Activated CD4-positive, CD25-positive, alpha-beta regulatory T cell treated with anti-CD3 and anti-CD28 coated beads, Interleukin-2, amount 50 U/mL, for 24 hours (primary cell): ENCODE measurements around the gene FBXO27.
"Not testable (repeated sequence)": the region's sequence is repeated elsewhere in the genome, so short reads cannot be mapped to it uniquely, and the experiment has no call there.

Source experiments
- ATAC-seq, 2 donors: fragments of 150-1000 bp; cut with Tn5 transposase; one replicate each; pipeline ENCODE4 v1.10.0; 2021; ENCODE audit warnings: mild to moderate bottlenecking in 1 of 2, moderate library complexity in 1 of 2

The FBXO27 gene, protein sequence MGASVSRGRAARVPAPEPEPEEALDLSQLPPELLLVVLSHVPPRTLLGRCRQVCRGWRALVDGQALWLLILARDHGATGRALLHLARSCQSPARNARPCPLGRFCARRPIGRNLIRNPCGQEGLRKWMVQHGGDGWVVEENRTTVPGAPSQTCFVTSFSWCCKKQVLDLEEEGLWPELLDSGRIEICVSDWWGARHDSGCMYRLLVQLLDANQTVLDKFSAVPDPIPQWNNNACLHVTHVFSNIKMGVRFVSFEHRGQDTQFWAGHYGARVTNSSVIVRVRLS

DNA sequence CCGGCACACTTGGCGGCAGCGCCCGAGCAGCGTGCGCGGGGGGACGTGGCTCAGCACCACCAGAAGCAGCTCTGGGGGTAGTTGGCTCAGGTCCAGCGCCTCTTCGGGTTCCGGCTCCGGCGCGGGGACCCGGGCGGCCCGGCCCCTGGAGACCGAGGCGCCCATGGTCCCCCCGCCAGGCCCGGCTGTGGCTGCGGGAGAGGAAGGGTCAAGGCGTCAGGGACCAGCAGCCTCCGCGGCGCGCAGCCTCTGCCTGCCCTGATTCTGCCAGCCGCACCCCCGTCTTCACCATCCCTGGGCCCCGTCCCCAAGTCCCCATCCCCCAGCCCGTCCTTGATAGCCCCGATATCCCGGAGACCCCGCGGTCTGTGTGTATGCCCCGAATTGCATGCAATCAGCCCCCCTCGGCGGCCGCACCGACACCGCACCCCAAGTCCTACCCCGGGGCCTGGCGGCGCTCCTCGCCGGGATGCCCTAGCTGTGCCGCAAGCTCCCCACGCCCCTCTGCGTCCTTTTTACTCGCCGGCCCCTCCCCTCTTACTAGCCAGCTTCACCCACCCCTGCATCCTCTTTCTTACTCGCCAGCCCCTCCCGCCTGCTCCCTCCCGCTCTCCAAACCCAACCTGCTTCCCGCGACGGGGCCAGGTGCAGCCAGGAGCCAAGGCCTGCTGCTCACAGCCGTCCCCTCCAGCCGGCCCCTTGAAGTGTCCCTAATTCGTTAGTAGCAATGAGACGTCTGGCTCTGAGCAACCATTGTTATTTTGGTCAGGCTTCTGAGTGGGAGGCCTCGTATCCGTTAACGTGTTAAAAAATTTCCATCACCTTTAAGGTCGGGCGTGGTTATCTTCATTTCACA, at the start of gene FBXO27:
Gene FBXO27 (minus strand): TSS at position 487 of the 856 bp plus-strand sequence. CDS start 322 bp downstream, at position 165.
- ATAC-seq, result no peak

DNA sequence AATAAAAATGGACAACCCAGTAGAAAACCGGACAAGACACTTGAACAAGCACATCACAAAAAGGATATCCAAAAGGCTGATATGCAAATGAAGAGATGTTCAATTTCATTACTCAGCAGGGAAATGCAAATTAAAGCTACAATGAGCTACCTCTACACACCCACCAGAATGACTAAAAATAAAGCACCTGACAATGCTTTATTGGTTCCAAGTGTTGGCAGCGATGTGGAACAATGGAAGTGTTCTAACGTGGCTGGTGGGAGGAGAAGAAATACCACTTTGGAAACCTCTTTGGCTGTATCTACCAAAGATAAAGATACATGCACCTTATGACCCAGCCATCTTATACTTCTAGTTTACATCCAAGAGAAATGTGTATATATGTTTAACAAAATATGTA, 48.1 kb upstream of the FBXO27 start:
- ATAC-seq, result no peak

DNA sequence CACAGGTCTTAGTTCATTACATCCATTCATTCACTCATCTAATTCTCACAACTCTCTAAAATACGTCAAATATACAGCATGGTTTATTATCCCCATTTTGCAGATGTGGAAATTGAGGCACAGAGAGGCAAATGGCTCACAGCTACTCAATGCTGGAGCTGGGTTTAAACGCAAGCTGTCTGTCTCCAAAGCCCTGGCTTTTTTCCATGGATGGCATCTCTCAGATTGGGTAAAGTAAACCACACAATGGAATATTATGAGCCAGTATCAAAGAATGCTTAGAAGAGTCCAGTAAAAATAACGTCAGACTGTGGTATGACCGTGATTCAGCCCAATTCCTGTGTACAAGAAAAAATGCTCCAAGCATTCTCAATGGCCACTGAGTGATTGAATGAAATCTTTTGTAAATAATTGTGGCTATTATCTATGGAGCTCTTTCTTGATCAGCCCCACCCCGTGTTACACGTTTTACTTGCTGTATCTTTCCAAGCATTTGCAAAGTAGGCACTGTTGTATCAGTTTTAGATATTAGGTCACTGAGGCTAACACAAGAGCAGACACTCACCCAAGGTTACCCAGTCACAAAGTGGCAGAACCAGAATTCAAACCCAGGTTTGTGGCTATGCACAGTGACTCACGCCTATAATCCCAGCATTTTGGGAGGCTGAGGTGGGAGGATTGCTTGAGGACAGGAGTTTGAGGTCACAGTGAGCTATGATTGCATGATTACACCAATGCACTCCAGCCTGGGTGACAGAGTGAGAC, 46.3 kb upstream of the FBXO27 start:
- ATAC-seq, result no peak

DNA sequence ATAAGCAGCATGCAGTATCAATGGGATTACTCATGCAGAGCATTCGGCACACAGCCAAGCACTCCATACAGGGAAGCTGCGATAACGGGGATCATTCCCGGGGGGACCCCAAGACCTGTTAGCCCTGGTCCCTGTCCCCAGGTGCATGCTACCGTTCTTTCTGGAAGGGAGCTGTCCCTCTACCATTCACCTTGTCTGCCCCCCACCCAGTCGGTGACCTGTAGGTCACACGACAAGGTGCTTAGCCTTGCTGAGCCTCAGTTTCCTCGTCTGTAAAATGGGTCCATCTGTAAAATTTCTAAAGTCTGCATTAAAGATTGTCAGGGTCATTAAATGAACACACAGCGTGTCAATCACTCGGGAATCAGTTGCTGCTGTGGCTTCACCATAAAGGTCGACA, 45.0 kb upstream of the FBXO27 start:
- no peak for ATAC-seq

DNA sequence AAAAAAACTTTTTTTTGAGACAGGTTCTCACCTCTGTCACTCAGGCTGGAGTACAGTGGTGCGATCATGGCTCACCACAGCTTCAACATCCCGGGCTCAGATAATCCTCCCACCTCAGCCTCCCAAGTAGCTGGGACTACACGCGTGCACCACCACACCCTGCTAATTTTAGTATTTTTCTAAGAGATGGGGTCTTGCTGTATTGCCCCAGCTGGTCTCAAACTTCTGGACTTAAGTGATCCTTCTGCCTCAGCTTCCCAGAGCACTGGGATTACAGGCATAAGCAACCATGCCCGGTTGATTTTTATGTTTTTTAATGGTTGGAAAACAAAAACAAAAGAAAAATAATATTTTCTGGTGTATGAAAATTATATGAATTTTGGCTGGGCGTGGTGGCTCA, 42.6 kb upstream of the FBXO27 start:
- no peak for ATAC-seq

DNA sequence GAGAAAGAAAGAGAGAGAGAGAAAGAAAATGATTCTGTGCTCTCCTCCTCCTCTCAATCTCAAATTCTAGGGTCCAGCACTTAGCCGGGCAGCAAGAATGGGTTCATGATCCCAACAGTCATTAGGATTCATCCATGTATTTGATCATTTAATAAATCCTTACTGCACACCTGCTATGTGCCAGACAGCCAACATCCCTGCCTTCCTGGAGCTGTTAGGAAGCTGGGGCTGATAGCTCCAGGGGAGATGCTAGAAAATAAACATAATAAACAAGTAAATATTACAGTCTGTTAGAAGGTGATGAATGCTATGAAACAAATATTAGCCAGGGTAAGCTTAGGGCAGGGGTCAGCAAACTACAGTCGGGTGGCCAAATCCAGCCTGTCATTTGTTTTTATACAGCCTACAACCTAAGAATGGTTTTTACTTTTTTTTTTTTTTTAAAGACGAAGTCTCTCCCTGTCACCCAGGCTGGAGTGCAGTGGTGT, 41.9 kb upstream of the FBXO27 start:
- ATAC-seq, result no peak

DNA sequence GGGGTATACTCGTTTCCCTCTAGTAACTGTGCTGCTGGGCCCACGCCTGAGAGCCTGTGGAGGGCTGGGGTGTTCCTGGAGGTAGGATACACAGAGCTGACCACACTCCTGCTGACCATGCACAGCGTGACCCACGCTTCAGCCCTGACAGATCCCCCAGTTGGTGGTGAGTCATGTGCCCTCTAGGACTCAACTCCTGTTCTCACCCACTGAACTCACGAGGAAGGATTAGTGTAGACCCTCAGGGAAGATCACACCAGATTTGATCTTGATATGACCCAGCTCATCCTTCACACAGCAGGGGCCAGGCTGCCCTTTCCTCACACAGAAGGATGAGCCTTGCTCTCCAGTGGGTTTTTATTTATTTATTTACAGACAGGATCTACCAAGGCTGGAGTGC, 38.5 kb upstream of the FBXO27 start:
- ATAC-seq, result no peak

DNA sequence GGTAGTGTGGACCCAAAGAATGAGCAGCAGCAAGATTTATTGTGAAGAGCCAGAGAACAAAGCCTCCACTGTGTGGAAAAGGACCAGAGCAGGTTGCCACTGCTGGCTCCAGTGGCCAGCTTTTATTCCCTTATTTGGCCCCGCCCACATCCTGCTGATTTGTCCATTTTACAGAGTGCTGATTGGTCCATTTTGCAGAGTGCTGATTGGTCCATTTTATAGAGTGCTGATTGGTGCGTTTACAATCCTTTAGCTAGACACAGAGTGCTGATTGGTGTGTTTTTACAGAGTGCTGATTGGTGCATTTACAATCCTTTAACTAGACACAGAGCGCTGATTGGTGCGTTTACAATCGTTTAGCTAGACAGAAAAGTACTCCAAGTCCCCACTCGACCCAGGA, 35.9 kb upstream of the FBXO27 start:
- not testable (repeated sequence) for ATAC-seq

DNA sequence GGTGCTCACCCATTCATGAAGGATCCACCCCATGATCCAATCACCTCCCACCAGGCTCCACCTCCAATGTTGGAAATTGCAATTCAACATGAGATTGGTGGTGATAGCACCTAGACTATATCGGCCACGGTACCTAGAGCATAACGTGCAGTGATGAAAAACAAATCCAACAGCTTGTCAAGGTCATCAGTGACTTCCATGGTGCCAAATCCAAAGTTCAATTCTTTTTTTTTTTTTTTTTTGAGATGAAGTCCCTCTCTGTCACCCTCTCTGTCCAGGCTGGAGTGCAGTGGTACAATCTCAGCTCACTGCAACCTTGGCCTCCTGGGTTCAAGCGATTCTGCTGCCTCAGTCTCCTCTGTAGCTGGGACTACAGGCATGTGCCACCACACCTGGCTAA, 34.8 kb upstream of the FBXO27 start:
- no peak for ATAC-seq

DNA sequence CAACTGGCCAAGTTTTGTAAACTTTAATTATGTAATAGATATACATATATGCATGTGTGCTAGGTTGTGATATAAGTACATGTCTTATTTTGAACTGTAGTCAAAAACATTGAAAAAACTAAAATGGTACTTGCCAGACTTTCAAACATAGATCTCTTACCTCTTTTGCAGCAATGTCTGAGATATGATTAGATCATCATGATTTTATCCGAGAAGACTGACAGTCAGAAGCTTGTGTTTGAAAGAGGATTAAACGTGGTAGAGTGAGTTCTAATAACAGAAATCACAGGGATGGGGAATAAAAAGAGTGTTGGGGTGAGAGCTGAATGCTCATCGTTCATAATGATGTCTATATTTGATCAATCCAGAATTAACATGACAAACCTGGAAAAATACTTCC, 33.6 kb upstream of the FBXO27 start:
- no peak for ATAC-seq

DNA sequence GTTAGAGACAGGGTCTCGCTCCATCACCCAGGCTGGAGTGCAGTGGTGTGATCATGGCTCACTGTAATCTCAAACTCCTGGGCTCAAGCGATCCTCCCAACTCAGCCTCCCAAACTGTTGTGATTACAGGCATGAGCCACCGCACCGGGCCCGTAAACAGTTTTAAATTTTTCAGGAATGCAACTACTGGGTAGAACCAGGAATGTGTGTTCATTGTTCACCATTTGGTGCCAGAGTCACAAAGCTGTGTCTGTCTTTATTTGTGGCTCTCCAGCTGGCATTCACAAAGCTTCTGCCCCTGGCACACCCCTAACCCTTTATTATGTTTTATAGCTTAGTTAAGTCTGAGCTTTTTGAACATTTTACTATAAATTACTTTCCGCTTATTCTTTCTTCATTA, 32.1 kb upstream of the FBXO27 start:
- ATAC-seq, result no peak

DNA sequence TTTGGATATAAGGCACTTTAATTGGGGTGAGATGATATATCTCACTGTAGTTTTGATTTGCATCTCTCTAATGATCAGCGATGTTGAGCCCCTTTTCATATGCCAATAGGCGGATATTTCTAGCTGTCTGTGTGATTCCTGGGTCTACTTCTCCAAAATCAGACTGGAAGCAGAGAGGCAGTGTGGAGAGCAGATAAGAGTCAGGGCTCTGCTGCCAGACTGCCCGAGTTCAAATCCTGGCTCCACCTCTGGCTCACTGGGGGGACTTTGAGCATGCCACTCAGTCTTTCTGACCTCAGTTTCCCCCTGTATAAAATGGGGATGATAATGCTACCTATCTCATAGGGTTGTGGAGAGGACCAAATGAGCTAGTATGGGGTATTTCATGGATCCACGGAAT, 27.8 kb upstream of the FBXO27 start:
- no peak for ATAC-seq

DNA sequence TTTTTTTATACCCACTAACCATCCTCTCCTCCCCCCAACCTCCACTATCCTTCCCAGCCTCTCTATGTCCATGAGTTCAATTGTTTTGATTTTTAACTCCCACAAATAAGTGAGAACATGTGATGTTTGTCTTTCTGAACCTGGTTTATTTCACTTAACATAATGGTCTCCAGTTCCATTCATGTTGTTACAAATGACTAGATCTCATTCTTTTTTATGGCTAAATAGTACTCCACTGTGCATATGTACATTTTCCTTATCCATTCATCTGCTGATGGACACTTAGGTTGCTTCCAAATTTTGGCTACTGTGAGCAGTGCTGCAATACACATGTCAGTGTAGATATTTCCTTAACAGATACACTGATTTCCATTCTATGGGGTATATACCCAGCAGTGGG, 27.0 kb upstream of the FBXO27 start:
- no peak for ATAC-seq

DNA sequence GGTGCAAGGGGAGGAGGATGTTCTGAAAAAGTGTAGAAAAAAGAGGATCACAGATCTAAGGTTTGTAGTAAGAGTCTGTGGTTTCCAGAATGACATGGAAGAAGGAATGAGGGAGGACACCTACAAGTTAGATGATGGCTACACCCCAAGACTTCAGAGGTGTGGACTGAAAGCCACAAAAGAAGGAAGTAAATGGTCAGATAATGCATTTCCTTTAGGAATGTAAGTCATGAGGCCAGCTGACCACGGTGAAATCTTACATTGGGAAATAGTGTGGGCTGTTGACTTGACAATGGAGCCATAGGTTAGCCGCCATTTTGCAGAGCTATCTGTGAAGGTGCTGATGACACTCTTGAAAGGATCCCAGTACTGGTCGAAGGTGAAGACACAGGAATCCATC, 25.3 kb upstream of the FBXO27 start:
- ATAC-seq, result no peak

DNA sequence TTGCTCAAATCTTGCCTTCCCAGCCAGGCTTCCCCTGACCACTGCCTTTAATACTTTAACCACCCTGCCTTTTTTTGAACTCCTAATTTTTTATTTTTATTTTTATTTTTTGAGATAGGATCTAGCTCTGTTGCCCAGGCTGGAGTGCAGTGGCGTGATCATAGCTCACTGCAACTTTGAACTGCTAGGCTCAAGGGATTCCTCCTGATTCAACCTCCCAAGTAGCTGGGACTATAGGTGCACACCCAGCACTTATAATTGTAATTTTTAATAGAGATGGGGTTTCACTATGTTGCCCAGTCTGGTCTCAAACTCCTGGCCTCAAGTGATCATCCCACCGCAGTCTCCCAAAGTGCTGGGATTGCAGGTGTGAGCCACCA, 21.7 kb upstream of the FBXO27 start:
- no peak for ATAC-seq

DNA sequence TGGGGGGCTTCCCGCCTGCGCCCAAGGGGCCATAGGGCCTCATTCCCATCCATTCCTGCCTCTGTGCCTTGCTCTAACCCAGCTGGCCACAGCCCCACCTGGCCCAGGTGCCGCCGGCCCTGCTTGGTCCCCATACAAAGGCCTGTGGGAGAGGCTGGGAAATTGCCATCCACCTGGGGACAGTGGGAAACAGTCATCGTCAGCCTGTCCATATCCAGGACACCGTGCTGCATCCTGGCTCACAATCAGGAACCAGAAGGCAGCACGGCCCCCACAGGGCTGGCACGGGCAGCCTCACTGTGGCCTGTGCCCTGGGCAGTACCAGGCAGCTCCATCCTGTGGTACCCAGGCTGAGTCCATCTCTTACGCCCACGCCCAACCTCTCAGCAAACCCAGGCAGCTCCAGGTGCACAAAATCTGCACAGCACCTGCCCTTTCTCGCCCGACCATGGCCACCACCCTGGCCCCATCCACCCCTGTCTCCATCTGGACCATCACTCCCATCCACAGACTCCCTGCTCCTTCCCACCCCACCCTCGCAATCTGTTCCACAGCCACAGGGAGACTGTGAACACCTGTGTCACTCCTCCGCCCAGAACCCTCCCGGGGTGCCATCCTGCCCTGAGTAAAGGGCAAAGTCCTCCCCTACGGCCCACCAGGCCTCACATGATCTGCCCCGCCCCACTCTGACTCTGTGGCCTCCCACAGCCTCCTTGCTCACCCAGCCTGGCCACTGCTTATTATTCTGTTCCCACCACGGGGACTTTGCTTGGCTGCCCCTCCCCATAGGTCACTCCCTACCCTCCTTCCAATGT, 21.1 kb upstream of the FBXO27 start:
- ATAC-seq, result no peak

DNA sequence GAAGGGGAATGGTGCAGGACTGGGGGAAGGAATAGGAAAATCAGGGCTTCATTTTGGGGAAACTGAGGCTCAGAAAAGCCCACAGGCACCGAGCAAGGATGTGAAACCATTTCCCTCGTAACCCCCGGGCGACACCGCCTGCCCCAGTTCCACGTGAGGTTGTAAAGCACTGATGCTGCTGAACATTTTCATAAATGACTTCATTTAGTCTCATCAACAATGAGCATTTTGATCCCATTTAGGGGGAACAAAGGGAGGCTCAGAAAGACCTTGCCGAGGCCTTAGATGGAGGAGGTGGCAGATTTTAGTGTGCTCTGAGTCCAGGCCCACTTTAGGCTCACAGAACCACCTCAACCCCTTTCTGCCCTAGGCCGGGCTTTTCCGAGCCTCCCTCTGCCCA, 20.5 kb upstream of the FBXO27 start:
- no peak for ATAC-seq

DNA sequence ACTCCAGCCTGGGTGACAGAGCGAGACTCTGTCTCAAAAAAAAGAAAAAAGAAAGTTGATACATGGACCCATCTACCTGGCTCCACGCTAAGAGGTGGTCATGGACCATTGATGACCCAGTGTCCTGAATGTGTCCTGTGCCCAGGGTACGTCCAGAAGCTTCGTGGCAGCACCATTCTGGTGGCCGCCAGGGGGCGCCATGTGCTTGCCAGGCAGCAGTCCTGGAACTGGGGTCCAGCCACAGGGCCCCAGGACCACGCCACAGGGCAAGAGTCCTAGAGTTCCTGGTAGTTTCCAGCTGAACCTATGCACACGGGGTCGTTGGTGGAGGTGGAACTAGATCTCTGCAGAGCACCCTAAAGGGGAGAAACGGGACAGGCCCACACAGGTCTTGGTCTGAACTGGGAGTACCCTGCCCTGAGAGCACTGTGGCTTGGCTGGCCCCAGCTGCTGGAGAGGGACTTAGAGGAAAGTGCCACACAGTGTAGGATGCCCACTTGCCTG, 19.9 kb upstream of the FBXO27 start:
- ATAC-seq, result peak; percentile 68 to 75

DNA sequence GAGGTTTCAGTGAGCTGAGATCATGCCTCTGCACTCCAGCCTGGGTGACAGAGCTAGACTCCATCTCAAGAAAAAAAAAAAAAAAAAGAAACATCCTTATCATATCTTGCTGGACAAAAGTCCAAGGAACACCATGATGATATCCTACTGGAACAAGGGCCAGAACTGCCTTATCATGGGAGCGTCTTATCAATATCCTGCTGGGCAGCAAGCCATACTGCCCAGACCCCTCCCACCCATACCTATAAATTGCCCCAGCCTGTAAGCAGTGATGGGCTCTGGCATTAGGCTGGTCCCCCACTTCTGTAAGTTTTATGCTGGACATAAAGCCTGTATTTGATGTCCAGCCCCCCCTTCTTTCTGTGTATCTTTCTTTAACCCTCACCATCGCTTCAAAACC, 14.7 kb upstream of the FBXO27 start:
- no peak for ATAC-seq

DNA sequence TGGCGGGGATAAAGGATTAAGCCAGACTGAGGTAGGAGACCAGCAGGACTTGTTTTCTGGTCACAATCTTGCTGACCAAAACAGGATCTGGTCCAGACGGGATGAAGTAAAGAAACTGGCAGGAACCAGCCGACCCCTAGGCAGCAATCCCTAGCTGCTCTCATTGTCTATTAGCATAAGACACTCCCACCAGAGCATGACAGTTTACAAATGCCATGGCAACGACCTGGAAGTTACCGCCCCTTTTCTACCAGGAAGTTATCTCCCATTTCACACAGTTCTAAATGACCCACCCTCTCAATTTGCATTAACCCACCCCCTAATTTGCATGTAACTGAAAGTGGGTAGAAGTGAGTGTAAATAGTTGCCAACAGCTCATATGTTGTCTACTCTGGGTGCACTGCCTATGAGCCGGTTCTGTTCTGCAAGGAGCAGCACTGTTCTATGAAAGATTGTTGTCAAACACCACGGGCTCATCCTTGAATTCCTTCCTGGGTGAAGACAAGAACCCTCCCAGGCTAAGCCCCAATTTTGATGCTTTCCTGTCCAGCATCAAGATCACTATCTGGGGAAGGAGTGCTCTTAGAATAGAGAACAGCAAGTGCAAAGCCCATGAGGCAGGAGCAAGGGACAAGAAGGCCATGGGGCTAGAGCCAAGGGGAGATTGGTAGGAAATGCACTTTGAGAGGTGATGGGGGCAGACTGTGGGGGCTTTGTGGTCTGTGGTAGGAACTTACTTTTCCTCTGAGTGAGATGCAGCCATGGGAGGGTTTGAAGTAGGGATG, 13.9 kb upstream of the FBXO27 start:
- no peak for ATAC-seq

DNA sequence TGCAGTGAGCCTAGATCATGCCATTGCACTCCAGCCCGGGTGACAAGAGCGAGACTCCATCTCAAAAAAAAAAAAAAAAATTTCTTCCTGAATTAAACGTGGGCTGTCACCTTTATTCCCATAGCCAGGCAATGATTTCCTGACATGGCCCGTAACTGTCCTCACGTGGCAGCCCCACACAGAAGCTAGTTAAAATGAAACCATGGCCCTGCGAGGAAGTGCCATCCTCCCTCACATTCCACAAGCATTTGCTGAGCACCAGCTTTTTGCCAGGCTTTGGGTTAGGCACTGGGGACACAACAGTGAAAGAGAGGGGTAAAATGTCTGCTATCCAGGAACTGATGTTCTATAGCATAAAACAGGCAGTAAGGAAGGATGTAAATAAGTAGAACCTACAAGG, 13.2 kb upstream of the FBXO27 start:
- no peak for ATAC-seq

DNA sequence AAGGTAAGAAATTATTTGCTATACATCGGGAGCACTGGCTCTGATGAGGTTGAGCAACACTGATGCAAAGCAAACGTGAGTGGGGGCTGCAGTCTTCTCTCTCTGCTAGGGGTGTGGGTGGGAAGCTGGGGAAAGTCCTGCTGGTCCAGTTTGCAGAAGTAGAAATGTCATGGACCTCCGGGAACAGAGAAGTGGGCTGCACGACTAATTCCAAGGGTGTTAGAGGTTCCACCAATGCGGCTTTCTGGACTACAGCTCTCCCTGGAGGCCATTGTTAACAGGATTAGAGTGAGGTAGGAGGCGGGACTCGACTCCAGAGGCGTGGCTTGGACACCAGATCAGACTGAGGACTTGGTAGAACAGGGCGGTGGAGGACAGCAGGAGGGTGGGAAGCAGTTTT, 5.7 kb upstream of the FBXO27 start:
- no peak for ATAC-seq
